Activated CD4-positive, alpha-beta T cell treated with anti-CD3 and anti-CD28 coated beads, Interleukin-2, amount 50 U/mL, for 4 hours (primary cell): ENCODE data around the gene WHRN.

ENCODE experiments used
- DNase-seq, 2 experiments: peaks; one replicate each; pipeline ENCODE4 v3.0.0-alpha.2; 2020

The WHRN gene

GRCh38 chr9:114513055-114513958 lies 8.0 kb upstream of the WHRN start:
- no peak for DNase-seq

GRCh38 chr9:114511978-114512874 lies 7.0 kb upstream of the WHRN start:
- no peak for DNase-seq

GRCh38 chr9:114507726-114508125 lies 2.5 kb upstream of the WHRN start:
- no peak for DNase-seq

GRCh38 chr9:114506082-114506390 lies 763 bp upstream of the WHRN start:
- no peak for DNase-seq

- peak in 1 of 2 experiments; percentile 26 for DNase-seq
Measured at GRCh38 chr9:114504341-114505186, 709 bp downstream of the WHRN start.

- no peak for DNase-seq
Measured at GRCh38 chr9:114503522-114504340, 1.5 kb downstream of the WHRN start.

- no peak for DNase-seq
Measured at GRCh38 chr9:114503009-114503408, 2.3 kb downstream of the WHRN start.

GRCh38 chr9:114501796-114502682 lies 3.2 kb downstream of the WHRN start:
- DNase-seq, result no peak

GRCh38 chr9:114500697-114501292 lies 4.5 kb downstream of the WHRN start:
- no peak for DNase-seq

- no peak for DNase-seq
Measured at GRCh38 chr9:114499941-114500696, 5.2 kb downstream of the WHRN start.

GRCh38 chr9:114499528-114499927 lies 5.7 kb downstream of the WHRN start:
- no peak for DNase-seq

- no peak for DNase-seq
Measured at GRCh38 chr9:114497727-114498382, 7.4 kb downstream of the WHRN start.

- DNase-seq, result no peak
Measured at GRCh38 chr9:114497236-114497635, 8.0 kb downstream of the WHRN start.

GRCh38 chr9:114496011-114496410 lies 9.3 kb downstream of the WHRN start:
- DNase-seq, result no peak

- DNase-seq, result no peak
Measured at GRCh38 chr9:114494776-114495569, 10.3 kb downstream of the WHRN start.

- no peak for DNase-seq
Measured at GRCh38 chr9:114493521-114494184, 11.6 kb downstream of the WHRN start.

GRCh38 chr9:114492991-114493390 lies 12.3 kb downstream of the WHRN start:
- no peak for DNase-seq
